K562 (cell line): ENCODE measurements around the gene WNK2. TPM values are rescaled to one million over a fixed set of nuclear protein-coding genes. Genes with fewer than 3 reads are reported as not detected.

Experiments used
- ATAC-seq: fragments of 200-7000 bp; cut with Tn5 transposase; 3 replicates; pipeline ENCODE4 v1.9.1; 2020; ENCODE audit warnings: moderate library complexity
- BruUV-seq: library from RNA; stranded (reverse); fragments of 400-500 nt; replicated peaks from 2 replicates; lab custom pipeline; 2021; lab: Mats Ljungman, UMichigan
- CTCF ChIA-PET: fragments of 300-600 bp; formaldehyde crosslinking; extraction: SDS; loops from one replicate; lab custom pipeline; 2021; ENCODE audit warnings: low intra/inter-chr PET ratio; lab: Yijun Ruan, JAX
- POLR2A ChIA-PET: fragments of 300-600, 350-650 bp; sonication (Branson Sonifier 250); formaldehyde crosslinking; extraction: SDS; loops from one replicate; lab custom pipeline; 2021; ENCODE audit warnings: antibody characterized with exemption, inconsistent platforms; lab: Yijun Ruan, JAX
- DNase-seq, 4 experiments: peaks; one replicate each; pipeline versions ENCODE4 v3.0.0 to v3.0.0-alpha.2; 2011 to 2018; ENCODE audit warnings: low spot score in 3 of 4, mixed read lengths in 3 of 4; ENCODE audit errors: extremely low read depth in 1 of 4
- FAIRE-seq: peaks from 2 replicates; lab custom pipeline; 2011; peaks lifted over from hg19 to GRCh38; lab: Jason Lieb, UNC
- H2AFZ ChIP-seq: 2 replicates; pipeline ENCODE4 v1.6.0; 2011; ENCODE audit warnings: low read depth, low read length, control low read depth, inconsistent platforms
- H3K27ac ChIP-seq: fragments of 200-600 bp; 3 replicates; pipeline ENCODE4 v1.8.0; 2011; ENCODE audit warnings: low read depth, mild to moderate bottlenecking, control low read depth, inconsistent platforms, low read length, moderate library complexity, mixed read lengths; ENCODE audit errors: extremely low read depth
- H3K27me3 ChIP-seq, 2 experiments: fragments of 300-600 bp in 1 of 2; 2 replicates in 1 of 2; 3 replicates in 1 of 2; pipeline versions ENCODE4 v1.6.0 to v1.8.0; 2011; ENCODE audit warnings: inconsistent platforms in 2 of 2, low read length in 2 of 2, mild to moderate bottlenecking in 1 of 2, mixed read lengths in 1 of 2, moderate library complexity in 1 of 2; ENCODE audit not compliant: control insufficient read depth in 2 of 2, insufficient read depth in 2 of 2
- H3K36me3 ChIP-seq: fragments of 300-600 bp; 3 replicates; pipeline ENCODE4 v1.8.0; 2011; ENCODE audit warnings: mild to moderate bottlenecking, low read length, inconsistent platforms; ENCODE audit not compliant: control insufficient read depth, insufficient read depth
- H3K4me1 ChIP-seq, 2 experiments: fragments of 200-600 bp in 1 of 2; replicated peaks in 1 of 2; 2 replicates in 1 of 2; 3 replicates in 1 of 2; pipeline versions ENCODE4 v1.5.1 to v1.8.0; 2011; ENCODE audit warnings: inconsistent platforms in 2 of 2, low read length in 2 of 2, mild to moderate bottlenecking in 1 of 2, mixed read lengths in 1 of 2, moderate library complexity in 1 of 2; ENCODE audit not compliant: control insufficient read depth in 2 of 2, insufficient read depth in 2 of 2
- H3K4me2 ChIP-seq: 2 replicates; pipeline ENCODE4 v1.6.1; 2011; ENCODE audit warnings: low read length, control low read depth, inconsistent platforms, mixed read lengths; ENCODE audit not compliant: insufficient read depth
- H3K4me3 ChIP-seq: fragments of 200-600 bp; sonication (generic), shearing (Covaris generic); 2 replicates; pipeline ENCODE4 v1.5.1; 2016; ENCODE audit warnings: control low read depth, inconsistent platforms
- H3K79me2 ChIP-seq: fragments of 200-600 bp; 3 replicates; pipeline ENCODE4 v1.8.0; 2011; ENCODE audit warnings: low read length, inconsistent platforms; ENCODE audit not compliant: control insufficient read depth, insufficient read depth
- H3K9ac ChIP-seq, 2 experiments: 2 replicates each; pipeline versions ENCODE4 v1.6.0 to v1.6.1; 2011; ENCODE audit warnings: low read depth in 2 of 2, low read length in 2 of 2, control low read depth in 1 of 2, inconsistent platforms in 1 of 2, mild to moderate bottlenecking in 1 of 2, mixed read lengths in 1 of 2; ENCODE audit not compliant: insufficient read depth in 1 of 2
- H3K9me1 ChIP-seq: one replicate; pipeline ENCODE4 v1.6.0; 2011; ENCODE audit warnings: inconsistent platforms, mild to moderate bottlenecking, low read length, moderate library complexity; ENCODE audit not compliant: control insufficient read depth, insufficient read depth
- H3K9me3 ChIP-seq: replicated peaks from 2 replicates; pipeline ENCODE4 v1.5.1; 2011; ENCODE audit warnings: low read depth, low read length, inconsistent platforms; ENCODE audit not compliant: control insufficient read depth, insufficient read depth
- H4K20me1 ChIP-seq: replicated peaks from 2 replicates; pipeline ENCODE4 v1.6.1; 2011; ENCODE audit warnings: low read length, inconsistent platforms, mixed read lengths; ENCODE audit not compliant: control insufficient read depth, insufficient read depth
- BDP1 ChIP-seq: IDR thresholded peaks from 3 replicates; pipeline ENCODE4 v1.6.1; 2011; ENCODE audit not compliant: insufficient read length, insufficient read depth
- CREM ChIP-seq: IDR thresholded peaks from 2 replicates; pipeline ENCODE4 v1.6.1; 2014; ENCODE audit warnings: antibody characterized with exemption, low read depth
- KLF16 ChIP-seq: IDR thresholded peaks from 2 replicates; pipeline ENCODE4 v1.6.1; 2016; ENCODE audit warnings: antibody characterized with exemption
- MAX ChIP-seq: sonication (generic); formaldehyde crosslinking; IDR thresholded peaks from 2 replicates; pipeline ENCODE4 v1.9.0; 2022; ENCODE audit warnings: mild to moderate bottlenecking, missing genetic modification reagents
- NRF1 ChIP-seq, 2 experiments: fragments of 450-650 bp; IDR thresholded peaks in 1 of 2; conservative IDR thresholded peaks in 1 of 2; 2 replicates each; pipeline ENCODE4 v1.6.1; 2014; ENCODE audit warnings: mild to moderate bottlenecking in 2 of 2
- PTBP1 ChIP-seq: fragments of 200-400 bp; formaldehyde crosslinking; IDR thresholded peaks from 2 replicates; pipeline ENCODE4 v1.6.1; 2017; ENCODE audit warnings: low read depth, low read length
- RFX1 ChIP-seq: fragments of 450-650 bp; IDR thresholded peaks from 2 replicates; pipeline ENCODE4 v1.6.1; 2016; ENCODE audit warnings: mild to moderate bottlenecking, moderate library complexity
- RREB1 ChIP-seq: fragments of 250-450 bp; sonication (Bioruptor Pico); IDR thresholded peaks from 2 replicates; pipeline ENCODE4 v1.4.0; 2020
- SMARCE1 ChIP-seq: fragments of 450-650 bp; IDR thresholded peaks from 2 replicates; pipeline ENCODE4 v1.7.1; 2016; ENCODE audit warnings: mild to moderate bottlenecking
- ZC3H8 ChIP-seq: fragments of 450-650 bp; IDR thresholded peaks from 2 replicates; pipeline ENCODE4 v1.6.1; 2017
- WGBS: fragments of 100-300 bp; shearing (Covaris generic); methylation state at CpG from one replicate; pipeline ENCODE4 v1.1.6; 2016; ENCODE audit warnings: low coverage, mixed read lengths; ENCODE audit not compliant: insufficient coverage; ENCODE audit errors: missing lambda C conversion rate; 5-methylcytosine and 5-hydroxymethylcytosine counted together
- in situ Hi-C: fragments of 300-500 bp; cut with MboI; formaldehyde crosslinking; loops from 4 replicates; pipeline ENCODE4 v1.15.0; 2018; ENCODE audit warnings: inconsistent platforms, mixed read lengths
- intact Hi-C: fragments of 100-400 bp; cut with micrococcal nuclease; formaldehyde crosslinking; loops from 2 replicates; pipeline ENCODE4 v1.14.2; 2022
- polyA plus RNA-seq, 8 experiments: library from polyadenylated mRNA; depleted of rRNA in 4 of 8; stranded (reverse) in 5 of 8; unstranded in 3 of 8; fragments of >200 nt; fragmentation: Nextera tagmentation in 2 of 8; fragmentation: Illumina TruSeq in 1 of 8; extraction: Ambion mirVana in 2 of 8; extraction: Trizol in 1 of 8; gene quantifications; 2 replicates each; pipeline versions ENCODE4 v1.2.1 to v1.2.3, GENCODE V29; 2011 to 2014; ENCODE audit warnings: inconsistent platforms in 1 of 8, missing spikeins in 1 of 8
- total RNA-seq, 7 experiments: library from RNA; depleted of rRNA in 6 of 7; stranded (reverse); fragments of >200 nt in 6 of 7; fragmentation: Illumina TruSeq in 2 of 7; extraction: Trizol in 2 of 7; gene quantifications; 2 replicates each; pipeline versions ENCODE4 v1.2.1 to v1.2.3, GENCODE V29; 2011 to 2021; ENCODE audit warnings: low replicate concordance in 1 of 7

WNK2 gene
- total and polyA plus RNA-seq, 9 of the 15 experiments (the other 6 are each of a cell fraction or from before 2014, with no cell fraction given): 0.36 to 3.3 (median 0.64) TPM; not detected in 2

- TF ChIP-seq ZC3H8 (no peak), NRF1 (conservative IDR thresholded peaks at IDR 0.05 in 1 of 2, IDR thresholded peaks at IDR 0.05 in 1 of 2) (no peak), KLF16 (no peak)
- TF ChIP-seq, all 486 proteins: peak for 0
Measured at GRCh38 chr9:93237540-93237939, 53.6 kb downstream of the WNK2 start (continued).

GRCh38 chr9:93238953-93239925, 55.3 kb downstream of the WNK2 start:
- no peak overlapping the region for H3K9ac ChIP-seq
- H3K4me1 ChIP-seq: no peaks in the 10 kb centered on the region; a peak in 1 of 5 replicates
- FAIRE-seq (no peak), ATAC-seq (no peak), DNase-seq (no peak)
- no peak overlapping the region for H3K4me2 ChIP-seq
- no peak overlapping the region for H3K27ac ChIP-seq
- POLR2A ChIA-PET: interaction anchor here (0.6 to 0.7 kb wide), 2 partner anchors 14 to 35 kb away, joined by 3 to 4 read pairs; no protein-coding TSS in a partner anchor
- WGBS: 20% methylated on average over 18 of the region's 19 CpGs
- in situ Hi-C loops (no loop called here), intact Hi-C loops (no loop called here)
- no peaks in the 10 kb centered on the region for H3K9me1 ChIP-seq
- no peaks in the 10 kb centered on the region for H3K36me3 ChIP-seq
- H3K27me3 ChIP-seq: peaks cover 10 to 74% of the 10 kb centered on the region in 2 experiments; a peak in 4 of 5 replicates
- no peaks in the 10 kb centered on the region for H3K9me3 ChIP-seq
- CTCF ChIA-PET: interaction anchor here (0.6 kb wide), 1 partner anchor 1223 kb away, joined by 5 read pairs; no protein-coding TSS in a partner anchor
- H3K4me3 ChIP-seq: no peak overlapping the region
- TF ChIP-seq MAX (no peak), PTBP1 (no peak), SMARCE1 (no peak), BDP1 (no peak), RREB1 (CRISPR knock-in tag) (no peak), RFX1 (peak; percentile 59), CREM (no peak)
- BruUV-seq: no TSS peak
- no peaks in the 10 kb centered on the region for H3K79me2 ChIP-seq
- H2AFZ ChIP-seq: no peak overlapping the region
- 0 out of 2 replicates have a peak, but pooled peaks cover 10% of the 10 kb centered on the region for H4K20me1 ChIP-seq
